PC-3 (cell line): ENCODE measurements around the gene NOCT.

Source experiments
- CTCF ChIP-seq: fragments of 300-600 bp; sonication (generic); conservative IDR thresholded peaks from 2 replicates; pipeline ENCODE4 v1.5.1; 2017; ENCODE audit warnings: antibody characterized with exemption, low read depth, mild to moderate bottlenecking, low read length
- EZH2 ChIP-seq: fragments of 300-600 bp; sonication (generic); IDR thresholded peaks from one replicate; pipeline ENCODE4 v1.6.1; 2017; ENCODE audit warnings: antibody characterized with exemption, mild to moderate bottlenecking, low read length; ENCODE audit not compliant: unreplicated experiment
- EZH2phosphoT487 ChIP-seq: fragments of 300-600 bp; sonication (generic); IDR thresholded peaks from 2 replicates; pipeline ENCODE4 v1.6.1; 2018; ENCODE audit warnings: mild to moderate bottlenecking, antibody characterized with exemption, low read length, borderline replicate concordance

- no peak for TF ChIP-seq CTCF
- no peak for TF ChIP-seq EZH2
- TF ChIP-seq EZH2phosphoT487 = no peak
Measured at GRCh38 chr4:138977524-138977923, 38.1 kb upstream of the NOCT start.
